NT2/D1 (cell line): ENCODE results near the gene TNS3.

Experiments used
- DNase-seq: peaks from one replicate; pipeline ENCODE4 v3.0.0-alpha.2; 2011; ENCODE audit warnings: low read depth, low spot score
- H3K27me3 ChIP-seq: 2 replicates; pipeline ENCODE4 v1.6.0; 2011; ENCODE audit warnings: mild to moderate bottlenecking; ENCODE audit not compliant: insufficient read length, insufficient read depth
- H3K36me3 ChIP-seq: 2 replicates; pipeline ENCODE4 v1.6.1; 2011; ENCODE audit warnings: mild to moderate bottlenecking, low read length, mixed read lengths; ENCODE audit not compliant: insufficient read depth, insufficient read length
- H3K4me1 ChIP-seq: 2 replicates; pipeline ENCODE4 v1.5.1; 2011; ENCODE audit not compliant: insufficient read depth, insufficient read length
- H3K4me3 ChIP-seq: 2 replicates; pipeline ENCODE4 v1.5.1; 2011; ENCODE audit warnings: low read depth; ENCODE audit not compliant: insufficient read length
- H3K9ac ChIP-seq: 2 replicates; pipeline ENCODE4 v1.6.0; 2011; ENCODE audit warnings: low read depth; ENCODE audit not compliant: insufficient read length
- H3K9me3 ChIP-seq: 2 replicates; pipeline ENCODE4 v1.5.1; 2011; ENCODE audit warnings: mild to moderate bottlenecking, low read length; ENCODE audit not compliant: insufficient read depth
- SUZ12 ChIP-seq: IDR thresholded peaks from 2 replicates; pipeline ENCODE4 v1.6.1; 2011; ENCODE audit not compliant: insufficient read length, insufficient read depth; ENCODE audit errors: extremely low read depth
- YY1 ChIP-seq: IDR thresholded peaks from 2 replicates; pipeline ENCODE4 v1.6.1; 2011; ENCODE audit not compliant: insufficient read length, insufficient read depth
- ZNF274 ChIP-seq: IDR thresholded peaks from 2 replicates; pipeline ENCODE4 v1.6.1; 2011; ENCODE audit warnings: mild to moderate bottlenecking, low read depth, low read length

The TNS3 gene

DNA sequence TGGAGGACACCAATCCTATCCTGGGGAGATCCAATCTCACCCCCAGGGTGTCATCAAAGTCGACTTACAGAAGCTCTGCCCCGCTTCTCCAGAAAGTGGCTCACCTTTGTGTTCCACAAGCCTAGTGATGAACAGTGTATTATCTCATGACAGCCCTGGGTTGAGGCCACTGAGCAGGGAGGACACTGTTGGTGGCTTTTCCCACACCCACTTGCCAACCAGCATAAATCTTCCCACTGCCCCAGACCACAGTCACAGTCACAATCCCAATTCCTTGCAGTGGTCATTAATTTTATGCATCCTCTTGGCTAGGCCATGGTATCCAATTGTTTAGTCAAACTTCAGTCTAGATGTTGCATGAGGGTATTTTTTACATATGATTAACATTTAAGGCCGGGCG, 18.4 kb downstream of the TNS3 start:
- Histone ChIP-seq H3K9ac (no peak overlapping the region), H3K27me3 (no peaks in the 10 kb centered on the region), H3K36me3 (peaks cover 45% of the 10 kb centered on the region), H3K4me1 (peaks cover 7% of the 10 kb centered on the region), H3K4me3 (no peak overlapping the region), H3K9me3 (no peaks in the 10 kb centered on the region)
- TF ChIP-seq SUZ12, result no peak
- no peak for TF ChIP-seq YY1
- no peak for TF ChIP-seq ZNF274
- DNase-seq, result no peak

GRCh38 chr7:47561715-47562446, 20.0 kb downstream of the TNS3 start:
- no peak for TF ChIP-seq SUZ12
- no peak for TF ChIP-seq YY1
- no peak for TF ChIP-seq ZNF274
- H3K9me3 ChIP-seq, result no peaks in the 10 kb centered on the region
- H3K4me1 ChIP-seq, result peaks cover 10% of the 10 kb centered on the region

GRCh38 chr7:47559306-47560220, 22.3 kb downstream of the TNS3 start:
- H3K9ac ChIP-seq, result no peak overlapping the region
- peaks cover 44% of the 10 kb centered on the region for H3K36me3 ChIP-seq
- no peaks in the 10 kb centered on the region for H3K9me3 ChIP-seq
- no peak for TF ChIP-seq YY1
- no peaks in the 10 kb centered on the region for H3K27me3 ChIP-seq
- no peak for DNase-seq
- peaks cover 9% of the 10 kb centered on the region for H3K4me1 ChIP-seq
- no peak overlapping the region for H3K4me3 ChIP-seq

More at GRCh38 chr7:47561715-47562446, 20.0 kb downstream of the TNS3 start:
- no peaks in the 10 kb centered on the region for H3K27me3 ChIP-seq
- H3K9ac ChIP-seq, result no peak overlapping the region
- no peak overlapping the region for H3K4me3 ChIP-seq
- H3K36me3 ChIP-seq, result peaks cover 37% of the 10 kb centered on the region
- DNase-seq, result no peak

DNA sequence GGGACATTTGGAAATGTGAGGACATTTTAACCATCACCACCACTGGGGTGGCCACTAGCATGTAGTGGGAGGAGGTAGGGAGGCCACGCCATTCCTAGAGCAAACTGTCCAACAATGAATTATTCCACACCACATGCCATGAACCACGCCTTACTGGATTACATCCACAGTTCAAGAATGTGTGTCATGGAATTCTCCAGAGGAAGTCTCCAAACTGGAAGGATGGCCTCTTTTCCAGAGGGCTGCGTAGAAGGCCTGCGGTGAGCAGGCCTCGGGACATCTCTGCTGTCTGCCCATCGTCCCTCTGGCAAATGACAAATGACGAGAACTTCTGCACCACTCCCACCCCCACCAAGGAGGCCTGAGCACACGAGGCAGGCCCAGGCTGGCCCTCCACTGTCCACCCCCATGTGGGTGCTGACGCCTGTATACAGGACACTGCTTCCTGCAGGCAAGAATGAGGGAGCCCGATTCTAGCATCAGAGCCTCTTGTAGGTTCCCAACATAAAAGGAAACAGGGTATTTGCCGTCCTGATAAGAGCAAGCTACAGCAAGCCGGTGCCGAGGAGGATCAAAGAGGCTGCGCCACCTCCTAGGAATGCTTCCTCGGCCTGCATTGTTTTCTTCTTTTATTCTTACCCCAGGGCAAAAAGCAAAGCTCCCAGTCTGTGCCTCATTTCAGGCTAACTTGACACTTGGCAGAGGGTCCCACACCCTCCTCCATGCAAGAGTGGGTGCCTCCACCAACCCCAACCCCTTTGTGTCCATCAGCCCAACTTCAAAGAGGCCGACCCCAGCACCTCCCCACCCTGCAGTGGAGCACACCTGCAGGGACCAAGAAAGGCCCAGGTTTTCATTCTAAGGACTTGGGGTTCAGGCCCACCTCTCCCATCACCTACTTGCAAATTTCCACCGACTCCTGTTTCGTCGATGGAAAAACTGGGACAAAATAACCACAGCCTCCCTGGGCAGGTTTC, 23.9 kb downstream of the TNS3 start:
- H3K36me3 ChIP-seq, result peaks cover 39% of the 10 kb centered on the region
- peaks cover 11% of the 10 kb centered on the region for H3K4me1 ChIP-seq
- DNase-seq, result no peak
- H3K4me3 ChIP-seq, result no peak overlapping the region
- TF ChIP-seq ZNF274 (no peak), YY1 (no peak)
- no peak overlapping the region for H3K9ac ChIP-seq
- no peaks in the 10 kb centered on the region for H3K9me3 ChIP-seq
- H3K27me3 ChIP-seq, result no peaks in the 10 kb centered on the region

GRCh38 chr7:47557317-47557693, 24.6 kb downstream of the TNS3 start:
- TF ChIP-seq SUZ12, result no peak
- TF ChIP-seq YY1, result no peak
- TF ChIP-seq ZNF274, result no peak
- Histone ChIP-seq H3K9me3 (no peaks in the 10 kb centered on the region), H3K9ac (no peak overlapping the region), H3K4me1 (peaks cover 11% of the 10 kb centered on the region), H3K27me3 (no peaks in the 10 kb centered on the region), H3K4me3 (no peak overlapping the region), H3K36me3 (peaks cover 36% of the 10 kb centered on the region)
- DNase-seq, result no peak

DNA sequence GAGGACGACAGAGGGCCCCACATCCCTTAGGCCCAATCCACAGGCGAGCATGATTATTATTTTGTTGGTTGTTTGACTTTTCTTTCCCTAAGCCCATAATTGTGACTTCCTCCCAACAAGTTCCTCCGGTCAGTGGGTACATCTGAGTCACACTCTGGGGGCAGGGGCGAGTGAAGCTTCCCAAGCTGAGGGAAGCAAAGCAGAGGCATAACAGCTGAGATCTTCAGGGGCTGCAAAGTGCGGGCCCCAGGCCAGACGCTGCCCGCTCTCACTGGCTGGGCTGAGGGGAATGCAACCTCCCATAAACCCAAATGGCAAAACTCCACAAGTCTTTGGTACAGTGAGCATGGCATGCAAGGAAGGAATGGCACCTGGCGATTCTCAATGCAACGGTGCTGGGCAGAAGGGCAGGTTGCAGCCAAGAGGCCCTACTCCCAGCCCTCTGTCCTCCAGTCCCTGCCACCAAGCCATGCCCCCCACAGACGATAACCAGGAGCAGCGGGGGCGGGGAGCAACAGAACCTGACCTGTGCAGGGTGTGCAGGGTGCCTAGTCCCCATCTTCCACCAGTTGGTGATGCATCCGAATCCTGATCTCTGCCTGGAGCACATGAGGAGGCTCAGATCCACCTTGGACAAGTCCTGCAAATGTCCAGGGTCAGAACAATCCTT, 25.3 kb downstream of the TNS3 start:
- no peak for DNase-seq
- Histone ChIP-seq H3K36me3 (peaks cover 37% of the 10 kb centered on the region), H3K4me3 (no peak overlapping the region), H3K27me3 (no peaks in the 10 kb centered on the region), H3K9me3 (no peaks in the 10 kb centered on the region), H3K9ac (no peak overlapping the region), H3K4me1 (peaks cover 11% of the 10 kb centered on the region)
- TF ChIP-seq YY1 (no peak), ZNF274 (no peak), SUZ12 (no peak)
